HG03460 (cell line): ENCODE results near the gene WDFY4.
A peak's percentile ranks its signal among the peaks of the same experiment; 100 is the strongest.

Experiments
- ATAC-seq: cut with Tn5 transposase; IDR thresholded peaks from one replicate; pipeline ENCODE4 v1.9.1; 2021; ENCODE audit not compliant: unreplicated experiment

WDFY4 gene

DNA sequence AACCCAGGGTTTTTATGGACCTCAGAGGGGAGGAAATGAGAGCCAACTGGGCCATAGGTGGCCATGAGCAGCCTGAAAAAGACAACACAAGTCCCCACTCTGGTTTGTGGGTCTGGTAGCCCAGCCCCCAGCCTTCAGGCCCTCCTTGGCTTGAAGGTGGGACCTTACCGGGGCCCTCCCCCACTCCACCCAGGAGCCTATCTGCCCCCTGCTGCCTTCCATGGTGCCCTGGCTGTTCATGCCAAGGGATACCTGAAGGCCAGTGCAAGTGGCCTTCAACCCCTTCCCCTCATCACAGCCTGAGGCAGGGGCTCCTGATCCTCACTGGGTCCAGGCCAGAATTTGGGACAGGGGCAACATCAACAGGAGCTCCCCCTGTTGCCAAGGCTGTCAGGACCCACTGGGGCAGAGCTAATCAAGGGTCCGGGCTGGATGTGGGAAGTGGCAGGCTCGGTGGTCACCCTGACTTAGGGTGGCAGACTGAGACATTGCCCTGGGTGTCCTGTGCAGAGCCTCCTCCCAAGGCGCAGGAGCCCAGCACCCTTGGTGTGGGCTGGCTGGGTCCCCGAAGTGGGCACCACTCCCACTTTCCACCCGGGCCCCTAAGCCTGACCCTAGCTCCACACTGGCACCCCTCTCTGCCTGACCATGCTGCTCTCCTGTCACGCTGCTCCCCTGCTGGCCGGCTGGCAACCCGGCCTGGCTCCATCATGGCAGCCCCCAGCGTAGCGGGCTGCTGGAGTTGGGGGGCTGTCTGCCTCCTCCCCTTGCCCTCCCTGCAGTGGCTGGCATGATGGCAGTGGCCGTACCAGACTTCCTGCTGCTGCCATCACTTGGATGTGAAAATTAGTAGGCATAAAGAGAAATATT is 6.4 kb downstream of the WDFY4 start:
- ATAC-seq, result no peak

DNA sequence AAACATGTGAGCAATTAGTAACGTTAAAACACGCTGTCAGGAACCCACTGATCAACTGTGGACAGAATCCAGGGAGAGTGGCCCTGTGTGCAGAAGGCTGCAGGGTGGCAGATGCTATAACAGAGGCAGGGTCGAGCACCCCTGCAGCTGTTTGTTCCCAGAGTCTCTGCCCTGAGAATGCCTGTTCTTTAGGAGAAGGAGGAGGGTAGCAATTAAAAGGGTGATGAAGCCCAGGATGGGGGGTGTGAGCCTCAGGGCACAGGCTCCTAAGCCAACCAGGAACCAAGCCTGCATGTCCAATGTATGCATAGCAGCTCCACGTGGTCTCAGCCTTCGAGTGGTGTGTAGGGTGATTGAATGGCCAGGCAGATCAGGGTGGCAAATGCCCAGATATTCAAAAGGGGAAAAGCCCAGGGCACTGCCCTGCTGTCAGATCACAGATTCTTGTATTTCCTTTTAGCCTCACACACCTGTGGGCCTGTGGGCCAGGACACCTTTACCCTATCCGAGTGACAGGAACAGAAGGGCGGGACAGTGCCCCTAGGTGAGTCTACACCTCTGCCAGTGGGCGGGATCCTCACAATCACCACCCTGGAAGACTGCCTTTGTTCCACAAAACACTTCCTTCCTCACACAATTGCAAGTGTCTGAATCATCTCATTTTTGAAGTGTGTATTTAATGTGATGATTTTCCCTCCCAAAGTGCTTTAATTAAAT is 7.3 kb downstream of the WDFY4 start:
- ATAC-seq, result no peak

DNA sequence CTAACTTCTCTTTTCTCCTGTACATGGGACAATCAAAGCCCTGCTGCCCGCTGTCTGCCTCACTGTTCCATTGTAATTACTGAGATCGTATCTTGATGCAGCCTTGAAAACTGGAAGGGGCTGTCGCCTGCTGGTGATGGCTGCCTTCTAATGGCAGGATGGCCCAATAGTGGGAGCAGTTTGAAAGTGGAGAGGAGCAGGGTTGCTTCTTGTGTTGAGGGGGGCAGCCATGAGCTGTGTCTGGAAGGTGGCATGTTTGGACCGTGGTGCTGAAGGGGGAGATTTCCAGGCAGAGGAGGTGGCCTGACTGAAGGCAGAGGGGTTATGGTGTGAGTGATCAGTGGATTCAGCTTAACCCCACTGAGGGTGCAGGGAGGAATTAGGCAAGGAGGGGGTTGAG is 8.1 kb downstream of the WDFY4 start:
- ATAC-seq, result no peak

DNA sequence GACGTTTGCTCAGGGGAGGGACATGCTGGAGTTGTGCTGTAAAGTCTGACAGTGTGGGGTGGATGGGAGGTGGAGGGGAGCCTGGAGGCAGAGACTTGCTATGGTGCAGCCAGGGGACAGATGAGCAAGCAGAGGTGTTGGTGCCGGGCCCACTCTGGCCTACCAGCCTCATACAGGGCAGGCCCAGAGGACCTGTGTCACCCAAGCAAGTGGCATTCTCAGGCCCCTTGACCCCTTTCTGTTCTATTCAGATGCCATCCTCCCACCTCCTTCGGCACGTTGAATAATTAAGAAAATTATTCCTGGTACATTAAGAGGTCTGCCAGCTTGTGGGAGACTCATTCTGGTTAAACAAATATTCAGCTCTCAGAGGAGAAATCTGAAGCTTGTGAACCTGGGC is 8.5 kb downstream of the WDFY4 start:
- ATAC-seq, result no peak

DNA sequence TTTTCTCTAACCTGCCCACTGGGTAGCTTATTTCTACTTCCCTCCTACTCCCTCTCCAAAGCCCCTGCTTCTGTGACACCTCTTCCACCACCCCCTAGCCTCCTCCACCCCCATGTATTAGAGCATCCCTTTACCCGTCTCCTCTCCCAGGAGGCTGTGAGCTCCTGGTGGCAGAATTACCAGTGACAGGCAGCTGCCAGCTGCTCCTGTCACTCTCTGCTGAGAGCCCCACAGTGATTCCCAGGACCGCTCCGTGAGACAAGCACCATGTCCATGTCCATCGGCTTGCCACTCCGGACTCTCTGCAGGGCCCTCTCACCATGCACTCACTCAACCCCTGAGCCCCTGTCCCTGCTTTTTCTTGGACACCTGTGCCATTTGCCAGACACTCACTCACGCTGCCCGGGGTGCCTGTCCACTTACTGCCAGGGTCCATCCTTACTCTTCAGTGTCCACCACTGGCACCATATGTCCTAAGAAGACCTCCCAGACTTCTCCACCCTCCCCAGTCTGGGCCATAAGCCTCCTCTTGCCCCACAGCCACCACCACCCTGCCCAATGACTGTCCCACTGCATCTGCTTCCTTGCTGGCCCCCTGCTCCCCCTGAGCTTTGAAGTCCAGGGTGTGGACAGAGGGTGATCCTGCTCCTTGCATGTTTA is 9.8 kb downstream of the WDFY4 start:
- ATAC-seq, result no peak

DNA sequence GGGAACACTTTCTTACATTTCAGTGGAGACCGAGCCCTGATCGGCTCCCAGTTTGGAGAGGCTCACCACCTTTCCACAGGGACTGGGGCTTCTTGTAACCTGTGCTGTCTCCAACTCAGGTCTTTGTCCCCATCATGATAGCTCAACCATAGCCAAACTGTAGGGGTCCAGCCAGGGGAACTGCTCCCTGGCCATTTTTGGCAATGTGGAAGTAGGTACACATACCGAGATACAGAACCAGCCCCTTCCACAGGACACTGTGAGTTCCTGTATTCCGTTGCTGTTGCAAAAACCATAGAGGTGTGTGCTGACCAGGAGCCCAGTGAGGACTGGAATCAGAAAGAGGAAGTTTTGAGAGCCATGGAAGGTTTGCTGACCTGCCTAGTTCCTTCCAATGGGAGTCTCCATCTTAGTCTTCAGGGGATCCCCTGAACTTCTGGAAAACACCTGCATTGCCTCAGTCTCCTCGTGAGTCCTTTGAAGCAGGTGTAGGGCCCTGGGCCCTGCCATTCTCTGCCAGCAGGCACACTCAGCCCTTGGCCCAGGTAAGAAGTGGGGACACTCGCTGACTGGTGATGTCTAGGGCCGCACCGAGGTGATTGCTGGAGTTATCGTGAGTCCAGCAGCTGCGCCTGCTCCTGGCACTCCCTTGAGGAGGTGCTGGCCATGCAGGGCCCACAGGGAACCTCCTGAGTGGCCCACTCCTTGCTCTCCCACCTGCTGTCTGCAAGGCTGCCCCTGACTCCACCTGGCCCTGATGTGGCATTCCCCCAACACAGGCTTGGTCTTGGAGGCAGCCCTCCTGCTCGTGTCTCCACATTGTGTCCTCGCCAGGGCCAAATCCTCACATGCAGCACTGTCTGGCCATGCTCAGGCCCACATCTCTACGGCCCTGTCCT is 11.2 kb downstream of the WDFY4 start:
- ATAC-seq, result no peak

DNA sequence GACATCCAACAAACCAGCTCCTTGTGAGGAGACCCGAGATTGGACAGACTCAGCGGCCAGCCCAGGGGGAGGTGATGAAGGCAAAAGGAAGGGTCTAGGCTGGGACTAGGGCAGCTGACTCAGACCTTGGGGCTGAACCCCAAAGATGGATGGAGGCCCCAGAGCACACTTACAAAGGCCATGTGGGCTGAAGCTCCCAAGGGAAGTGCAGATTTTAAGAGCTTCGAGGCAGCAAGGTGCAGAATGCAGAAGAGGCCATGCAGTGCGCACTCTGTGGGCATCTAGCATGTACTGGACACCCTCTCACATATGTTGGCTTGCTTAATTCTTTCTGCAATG is 11.8 kb downstream of the WDFY4 start:
- no peak for ATAC-seq

DNA sequence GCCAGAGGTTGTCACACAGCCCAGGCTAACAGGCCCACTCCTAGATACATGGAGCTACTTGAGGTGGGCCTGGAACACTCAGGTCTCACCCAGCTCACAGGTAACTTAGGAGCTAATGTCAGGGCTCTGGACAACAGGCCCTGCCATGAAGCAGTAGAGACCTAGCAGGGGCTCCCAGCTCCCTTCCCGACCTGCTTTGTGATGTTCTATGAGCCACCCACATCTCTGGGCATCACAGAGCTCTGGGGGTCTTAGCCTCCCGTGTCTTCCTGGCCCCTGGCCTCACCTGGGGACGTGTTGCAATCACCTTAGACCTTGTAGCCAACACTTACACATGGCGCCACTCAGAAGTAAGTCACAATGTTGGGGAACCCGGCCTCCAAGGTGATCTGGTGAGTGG is 12.4 kb downstream of the WDFY4 start:
- ATAC-seq, result no peak

DNA sequence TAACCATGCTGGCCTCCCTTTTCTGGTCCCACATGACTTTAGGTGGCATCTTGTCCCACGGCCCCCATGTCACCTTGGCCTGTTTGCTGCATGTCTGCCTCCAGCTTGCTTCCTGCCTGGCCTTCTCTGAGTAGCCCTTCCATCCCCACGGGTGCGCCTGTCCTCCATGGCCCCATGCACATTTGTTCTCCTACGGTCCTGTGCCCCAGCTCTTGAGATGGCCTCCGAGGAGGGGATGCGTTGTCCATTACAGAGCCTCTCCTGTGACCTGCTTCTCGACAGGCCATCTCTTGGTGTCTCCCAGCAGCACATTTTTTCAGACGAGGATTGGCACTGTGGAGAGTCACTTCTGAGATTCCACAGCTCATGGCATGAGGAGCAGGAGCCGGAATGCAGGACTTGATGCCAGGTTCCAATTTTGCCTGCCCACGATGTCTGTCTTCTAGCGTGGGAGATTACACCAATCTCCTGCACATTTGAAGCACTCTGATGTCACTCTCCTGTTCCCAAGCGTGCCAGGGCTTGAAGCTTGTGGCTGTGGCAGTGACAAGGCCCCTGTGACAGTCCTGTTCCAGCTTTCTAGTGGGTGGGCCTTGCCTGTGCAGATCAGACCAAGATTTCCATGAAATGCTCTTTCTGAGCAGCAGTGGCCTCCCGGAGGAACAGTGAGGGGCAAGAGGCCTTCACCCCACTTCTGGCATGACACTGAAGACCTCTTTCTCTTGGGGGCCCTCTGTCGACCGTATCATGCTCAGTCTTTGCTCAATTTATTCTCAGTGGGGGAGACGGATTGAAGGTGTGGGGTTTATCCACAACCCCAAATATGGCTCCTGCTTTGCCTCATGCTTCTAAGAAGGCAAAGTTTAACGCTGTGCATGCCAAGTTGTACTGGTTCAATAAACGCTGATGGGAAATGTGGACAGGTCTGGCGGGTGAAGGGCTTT is 13.4 kb downstream of the WDFY4 start:
- ATAC-seq, result no peak

DNA sequence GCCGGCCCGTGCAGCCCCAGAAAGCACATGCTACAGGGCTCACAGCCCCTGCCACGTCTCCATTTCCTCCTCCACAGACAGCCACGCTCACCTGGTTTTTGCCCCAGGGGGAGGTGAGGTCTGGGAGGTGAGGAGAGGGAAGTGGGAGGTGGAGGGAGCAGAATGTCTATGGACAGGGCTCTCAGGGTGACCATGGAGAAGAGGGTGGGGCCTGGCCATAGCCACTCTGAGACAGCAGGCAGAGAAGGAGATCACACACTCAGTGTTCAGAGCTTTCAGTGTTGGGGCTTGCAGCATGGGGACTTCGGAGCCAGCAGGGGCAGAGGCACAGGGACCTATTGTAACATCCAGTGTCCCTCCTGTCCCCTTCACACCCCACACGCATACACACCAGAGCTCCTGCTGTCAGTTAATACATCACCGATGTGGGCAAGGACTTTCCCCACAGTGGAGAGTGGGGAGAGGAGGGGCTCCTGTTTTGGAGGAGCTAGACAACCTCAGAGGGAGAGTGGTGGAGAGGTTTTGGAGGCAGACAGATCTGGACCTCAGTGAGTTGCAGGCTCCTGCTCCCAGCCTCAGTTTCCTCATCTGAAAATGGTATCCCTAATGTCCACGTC is 14.4 kb downstream of the WDFY4 start:
- ATAC-seq, result peak; percentile 61

DNA sequence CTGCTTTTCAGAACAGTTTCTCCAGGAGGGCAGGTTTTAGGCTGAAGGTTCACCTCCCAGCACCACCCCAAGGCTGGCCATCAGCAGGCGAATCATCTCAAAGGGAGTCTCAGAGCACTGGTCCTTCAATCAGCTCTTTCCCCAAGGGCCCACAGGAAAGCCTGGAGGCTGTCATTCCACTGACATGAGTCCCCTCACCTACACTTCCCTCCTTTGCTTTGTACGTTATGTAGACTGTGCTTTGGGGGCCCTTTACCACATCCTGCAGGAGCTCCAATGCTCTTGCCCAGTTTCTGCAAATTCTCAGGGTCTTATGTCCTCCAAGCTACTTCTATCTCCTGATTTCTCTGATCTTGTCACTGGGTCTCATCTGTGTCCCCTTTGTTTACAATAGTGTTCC is 15.4 kb downstream of the WDFY4 start:
- ATAC-seq, result no peak

DNA sequence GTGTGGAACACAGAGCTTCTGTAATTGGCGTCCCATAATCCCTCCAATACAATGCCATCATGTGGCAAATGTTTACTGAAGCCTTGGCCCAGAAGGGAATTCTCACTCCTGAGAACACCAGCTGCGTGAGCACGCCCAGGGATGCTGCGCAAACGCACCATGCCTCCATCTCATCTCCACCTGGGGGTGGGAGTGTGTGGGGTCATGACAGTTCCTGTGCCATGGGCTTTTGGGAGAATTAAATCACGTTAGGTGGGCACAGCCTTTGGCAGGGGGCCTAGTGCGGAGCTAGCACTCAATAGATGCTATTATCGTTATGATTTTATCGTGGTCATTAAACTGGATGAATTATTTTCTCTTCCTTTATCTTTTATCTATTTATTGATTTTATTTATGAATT is 15.8 kb downstream of the WDFY4 start:
- ATAC-seq, result no peak

DNA sequence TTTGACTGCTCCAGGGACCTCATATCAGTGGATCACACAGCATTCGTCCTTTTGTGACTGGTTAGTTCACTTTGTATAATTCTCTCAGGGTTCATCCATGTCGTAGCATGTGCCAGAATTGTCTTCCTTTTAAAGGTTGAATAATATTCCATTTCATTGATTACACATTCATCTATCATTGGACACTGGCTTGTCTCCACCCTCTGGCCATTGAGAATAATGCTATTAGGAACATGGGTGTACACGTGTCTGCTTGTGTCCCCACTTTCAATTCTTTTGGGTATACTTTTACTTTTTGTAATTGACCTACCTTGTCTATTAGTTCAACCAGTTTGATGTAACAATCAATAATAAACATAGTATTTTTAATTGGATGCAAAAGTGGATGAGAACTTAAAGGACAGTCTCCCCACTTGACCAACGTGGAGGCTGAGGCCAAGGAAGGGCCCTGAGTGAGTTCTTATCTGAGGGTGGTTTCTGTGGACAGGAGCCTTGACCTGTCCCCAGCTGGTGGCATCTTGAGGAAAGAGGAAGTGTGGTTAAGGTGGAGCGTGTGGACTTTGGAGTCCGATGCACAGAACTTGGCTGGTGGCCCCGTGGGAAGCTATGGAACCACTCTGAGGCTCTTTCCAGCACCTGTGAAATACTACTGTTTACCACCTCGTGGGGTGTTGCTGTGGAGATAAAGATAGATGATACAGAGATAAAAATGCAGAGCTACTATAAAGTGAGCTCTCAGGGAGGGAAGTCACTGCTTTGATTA is 16.6 kb downstream of the WDFY4 start:
- no peak for ATAC-seq

DNA sequence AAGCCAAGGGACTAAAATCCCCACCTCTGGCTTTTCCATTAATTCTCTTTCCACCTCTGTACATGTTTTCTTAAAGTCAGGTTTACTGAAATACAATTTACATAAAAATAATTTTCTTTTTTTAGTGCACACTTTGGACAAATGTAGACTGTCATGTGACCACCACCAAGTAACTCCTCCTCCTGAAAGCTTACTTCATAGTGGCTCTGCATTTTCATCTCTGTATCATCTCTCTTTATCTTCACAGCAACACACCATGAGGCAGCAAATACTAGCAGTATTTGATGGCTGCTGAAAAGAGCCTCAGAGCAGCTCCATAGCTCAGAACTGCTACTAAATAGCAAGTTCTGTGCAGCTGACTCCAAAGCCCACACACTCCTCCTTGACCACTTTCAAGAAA is 17.3 kb downstream of the WDFY4 start:
- no peak for ATAC-seq

DNA sequence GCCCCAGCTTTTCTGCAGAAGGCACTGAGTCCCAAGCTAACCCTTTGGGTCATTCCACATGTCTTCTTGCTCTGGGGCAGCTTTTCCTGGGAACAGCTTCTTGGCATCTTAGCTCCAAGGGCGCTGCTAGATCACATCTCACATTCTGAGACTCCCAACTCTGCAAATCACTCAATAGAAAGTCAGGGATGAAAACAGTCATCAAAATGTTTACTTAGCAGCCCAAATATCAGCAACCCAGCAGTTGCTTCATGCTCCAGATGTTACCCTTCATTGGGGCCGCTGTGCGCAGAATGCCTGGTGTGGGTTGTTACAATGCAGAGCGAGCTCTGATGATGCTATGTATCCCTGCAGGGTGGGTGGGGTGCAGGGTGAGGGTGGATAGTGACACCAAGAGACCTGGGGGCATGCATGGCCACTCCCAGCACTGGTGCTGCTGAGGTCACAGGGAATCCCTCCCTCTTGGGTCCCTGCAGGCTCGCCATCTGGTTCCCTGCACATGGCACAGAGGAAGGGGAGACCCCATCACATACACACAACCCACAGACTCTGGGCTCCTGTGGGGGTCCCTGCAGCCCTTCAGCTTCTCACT is 19.0 kb downstream of the WDFY4 start:
- ATAC-seq, result no peak

DNA sequence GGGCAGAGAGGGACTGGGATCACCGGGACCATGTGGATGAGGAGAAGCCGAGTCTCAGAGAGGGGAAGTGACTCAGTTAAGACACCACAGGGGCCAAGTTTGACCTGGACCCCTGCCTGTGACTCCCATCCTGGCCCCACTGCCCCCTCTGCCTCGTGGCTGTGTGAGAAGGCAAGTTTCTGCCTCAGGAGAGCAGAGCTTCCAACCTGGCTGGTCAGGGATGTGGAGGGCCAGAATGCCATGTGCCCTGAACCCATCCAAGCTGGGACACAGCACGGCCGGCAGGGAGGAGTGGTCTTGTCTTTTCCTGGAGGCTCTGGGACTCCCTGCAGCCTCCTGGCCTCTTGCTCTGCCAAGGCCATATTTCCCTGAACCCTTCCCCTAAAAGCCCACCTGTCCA is 19.5 kb downstream of the WDFY4 start:
- no peak for ATAC-seq

DNA sequence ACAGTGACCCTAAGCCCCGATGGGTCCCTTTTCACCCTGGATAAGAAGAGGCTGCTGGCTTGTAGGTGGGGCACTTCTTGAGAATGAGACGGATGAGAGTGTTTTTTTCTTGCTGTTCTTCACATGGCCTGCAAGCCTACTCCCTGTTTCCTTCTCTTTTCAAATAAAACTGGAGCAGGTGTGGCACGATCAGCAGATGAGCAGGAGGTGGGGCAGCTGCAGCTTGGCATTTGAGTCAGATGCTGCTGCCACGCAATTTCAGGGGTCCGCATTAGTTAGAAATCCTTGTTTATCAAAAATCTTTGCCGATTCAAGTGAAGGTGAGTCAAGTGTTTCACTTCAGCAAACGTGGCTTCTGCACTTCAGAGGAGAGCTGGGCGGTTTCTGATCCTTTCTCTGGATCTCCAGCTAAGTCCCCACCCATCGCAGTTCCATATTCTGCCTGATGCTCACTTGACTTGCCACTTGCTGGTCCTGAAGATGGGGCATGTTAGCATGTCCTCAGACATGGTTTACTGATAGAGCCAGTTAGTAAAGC is 20.8 kb downstream of the WDFY4 start:
- ATAC-seq, result no peak

DNA sequence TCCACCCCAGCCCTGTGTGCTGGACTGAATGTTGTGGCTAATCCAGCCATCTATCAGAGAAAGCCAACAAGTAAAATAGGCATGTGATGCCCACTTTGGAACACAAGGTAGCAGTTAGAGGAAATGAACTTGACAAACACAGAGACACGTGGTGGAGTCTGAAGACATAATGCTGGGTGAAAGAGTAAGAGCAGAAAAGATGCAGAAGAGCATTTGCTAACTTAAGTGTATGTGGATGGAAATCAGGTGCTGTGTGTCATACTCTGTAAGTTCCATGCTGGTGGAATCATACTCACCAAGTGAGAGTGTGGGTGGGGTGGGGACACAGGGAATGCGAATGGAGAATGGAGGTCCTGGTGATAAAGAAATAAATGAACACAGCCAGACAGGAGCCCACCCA is 22.8 kb downstream of the WDFY4 start:
- no peak for ATAC-seq
